GM03348 (cell line): Measurements from ENCODE around the gene SFXN2.
"Not testable (repeated sequence)": the region's sequence is repeated elsewhere in the genome, so short reads cannot be mapped to it uniquely, and the experiment has no call there.

Source experiments
- DNase-seq: peaks from one replicate; pipeline ENCODE4 v3.0.0; 2012; ENCODE audit warnings: low spot score

SFXN2 gene, protein sequence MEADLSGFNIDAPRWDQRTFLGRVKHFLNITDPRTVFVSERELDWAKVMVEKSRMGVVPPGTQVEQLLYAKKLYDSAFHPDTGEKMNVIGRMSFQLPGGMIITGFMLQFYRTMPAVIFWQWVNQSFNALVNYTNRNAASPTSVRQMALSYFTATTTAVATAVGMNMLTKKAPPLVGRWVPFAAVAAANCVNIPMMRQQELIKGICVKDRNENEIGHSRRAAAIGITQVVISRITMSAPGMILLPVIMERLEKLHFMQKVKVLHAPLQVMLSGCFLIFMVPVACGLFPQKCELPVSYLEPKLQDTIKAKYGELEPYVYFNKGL

DNA sequence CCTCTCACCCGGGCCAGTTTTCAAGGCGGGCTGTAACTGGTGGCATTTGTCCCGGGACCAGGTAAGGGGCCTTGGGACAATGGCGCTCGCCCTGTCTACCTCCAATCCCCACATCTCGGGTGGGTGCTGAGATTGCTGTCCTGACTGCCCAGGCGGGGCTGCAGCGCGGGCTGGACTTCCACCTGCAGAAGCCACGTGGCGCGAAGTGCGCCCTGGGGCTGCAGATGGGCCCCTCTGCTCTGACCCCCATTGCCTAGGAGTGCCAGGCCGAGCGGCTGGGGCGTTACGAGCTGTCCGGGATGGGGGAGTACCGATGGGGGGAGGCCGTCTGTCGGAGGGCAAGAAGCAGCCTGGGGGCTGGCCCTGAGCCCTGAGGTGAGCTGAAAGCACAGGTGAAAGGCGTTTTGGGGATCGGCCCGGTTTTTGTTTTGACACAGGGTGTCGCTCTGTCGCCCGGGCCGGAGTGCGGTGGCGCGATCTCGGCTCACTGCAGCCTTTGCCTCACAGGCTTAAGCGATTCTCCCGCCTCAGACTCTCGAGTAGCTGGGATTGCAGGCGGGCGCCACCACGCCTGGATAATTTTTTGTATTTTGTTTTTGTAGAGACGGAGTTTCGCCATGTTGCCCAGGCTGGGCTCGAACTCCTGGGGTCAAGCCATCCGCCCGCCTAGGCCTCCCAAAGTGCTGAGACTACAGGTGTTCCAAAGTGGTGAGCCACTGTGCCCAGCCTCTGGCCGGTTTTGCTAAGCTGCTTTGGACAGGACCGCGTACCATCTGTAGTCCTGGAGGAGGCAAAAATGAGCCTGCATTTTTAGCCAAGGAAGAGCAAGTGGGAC, at the start of gene SFXN2:
Gene SFXN2, plus strand, starts transcription at position 16 of the 835 bp plus-strand sequence. CDS start 12,001 bp downstream, outside the sequence.
- DNase-seq = no peak

DNA sequence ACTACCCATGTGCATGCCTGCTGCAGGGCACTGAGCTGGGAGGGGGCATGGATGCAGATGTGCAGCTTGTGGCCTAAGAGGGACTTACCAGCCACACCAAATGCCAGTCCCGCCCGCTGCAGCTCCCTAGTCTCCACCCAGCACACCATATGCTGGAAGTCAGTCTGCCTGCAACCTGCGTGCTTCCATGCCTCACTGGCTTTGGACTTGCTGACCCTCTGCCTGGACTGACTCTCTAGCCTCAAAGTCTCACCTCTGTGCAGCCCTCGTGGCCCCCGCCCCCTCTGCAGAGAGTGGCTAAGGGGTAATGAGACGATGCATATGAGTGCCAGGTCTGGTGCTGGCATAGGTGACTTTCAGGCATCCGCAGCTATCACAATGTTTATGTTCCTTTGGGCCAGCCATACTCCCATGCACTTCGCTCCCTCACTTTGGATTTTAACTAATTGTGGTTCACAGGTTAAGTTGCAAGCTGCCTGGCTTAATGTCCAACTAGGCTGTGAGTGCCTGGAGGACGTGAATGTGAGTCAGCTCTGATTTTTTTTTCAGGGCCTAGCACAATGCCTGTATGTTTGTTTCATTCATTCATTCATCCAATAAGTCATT, 48.4 kb upstream of the SFXN2 start:
- DNase-seq = no peak

- not testable (repeated sequence) for DNase-seq
Measured at GRCh38 chr10:102667411-102667810, 47.0 kb upstream of the SFXN2 start.

DNA sequence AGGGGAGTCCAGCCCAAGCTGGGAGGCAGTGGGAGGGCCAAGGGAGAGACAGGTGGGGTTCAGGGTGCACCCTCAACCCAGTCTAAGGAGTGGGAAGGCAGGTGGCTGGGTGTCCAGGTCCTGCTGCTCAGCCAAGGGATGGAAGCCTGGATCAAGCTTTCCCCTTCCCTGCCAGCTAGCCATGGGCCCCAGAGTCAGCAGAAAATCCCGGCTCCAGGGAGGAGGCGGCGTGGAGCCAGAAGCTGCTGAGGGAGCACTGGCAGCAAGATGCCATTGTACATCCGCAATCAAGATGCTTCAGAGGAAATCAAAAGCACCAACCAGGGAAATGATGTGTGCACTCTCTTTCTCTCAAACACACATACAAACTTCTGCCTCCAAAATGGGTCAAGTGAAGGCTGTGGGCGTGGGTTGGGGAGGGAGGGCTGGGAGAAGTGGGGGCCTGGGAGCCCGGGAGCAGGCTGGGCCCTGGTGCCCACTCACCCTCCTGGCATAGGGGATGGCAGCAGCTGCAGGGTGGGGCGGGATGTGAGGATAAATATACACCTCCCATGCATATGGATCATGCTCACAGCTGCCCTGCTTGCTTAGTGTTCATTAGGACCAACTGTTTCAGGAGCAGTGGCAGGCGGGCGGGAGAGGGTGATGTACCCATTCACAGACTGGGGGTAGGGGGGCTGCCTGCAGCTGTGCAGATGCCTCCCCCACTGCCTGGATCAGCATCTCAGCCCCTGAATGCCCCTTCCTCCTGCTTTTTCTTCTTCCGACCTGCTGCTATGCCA, 45.9 kb upstream of the SFXN2 start:
- DNase-seq = no peak

DNA sequence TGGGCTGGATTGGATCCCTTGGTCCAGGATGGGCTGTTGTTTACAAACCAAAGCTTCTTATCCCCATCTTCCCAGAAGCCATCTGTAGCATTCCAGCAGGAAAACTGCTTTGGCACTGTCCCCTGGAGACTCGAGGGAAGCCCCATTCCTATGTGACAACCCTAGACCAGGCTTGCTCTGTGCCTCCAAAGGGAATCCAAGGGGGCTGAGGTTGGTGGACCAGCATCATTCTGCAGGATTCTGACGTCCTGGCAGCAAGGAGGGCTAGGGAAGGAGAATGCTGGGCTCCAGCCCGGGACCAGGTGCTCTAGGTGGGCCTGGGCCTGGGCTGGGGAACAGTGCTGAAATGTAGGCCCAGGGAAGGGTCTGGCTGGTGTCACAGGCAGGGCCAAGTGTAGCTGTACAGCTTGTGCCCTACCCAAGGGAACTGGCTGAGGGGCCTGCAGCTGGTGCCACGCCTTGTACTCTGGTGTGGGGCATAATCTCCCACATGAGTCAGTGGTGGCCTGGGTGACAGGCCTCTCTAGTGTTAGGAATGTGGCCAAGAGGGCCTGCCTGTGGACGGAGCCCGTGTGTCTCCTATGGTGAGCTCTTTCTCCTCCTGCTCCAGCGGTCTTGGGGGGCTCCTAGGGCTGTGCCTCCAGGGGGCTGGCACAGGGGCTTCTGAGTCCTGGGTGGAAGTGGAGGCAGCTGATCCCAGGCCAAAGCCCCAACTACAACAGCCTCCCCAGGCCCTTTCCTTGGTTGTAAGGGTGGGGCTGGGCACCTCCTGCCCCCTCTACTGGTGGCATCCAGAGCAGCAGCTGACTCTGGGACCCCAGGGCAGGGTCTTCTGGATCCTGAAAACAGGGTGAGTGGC, 45.0 kb upstream of the SFXN2 start:
- DNase-seq = peak; percentile 45

- DNase-seq = no peak
Measured at GRCh38 chr10:102670065-102670670, 44.3 kb upstream of the SFXN2 start.

DNA sequence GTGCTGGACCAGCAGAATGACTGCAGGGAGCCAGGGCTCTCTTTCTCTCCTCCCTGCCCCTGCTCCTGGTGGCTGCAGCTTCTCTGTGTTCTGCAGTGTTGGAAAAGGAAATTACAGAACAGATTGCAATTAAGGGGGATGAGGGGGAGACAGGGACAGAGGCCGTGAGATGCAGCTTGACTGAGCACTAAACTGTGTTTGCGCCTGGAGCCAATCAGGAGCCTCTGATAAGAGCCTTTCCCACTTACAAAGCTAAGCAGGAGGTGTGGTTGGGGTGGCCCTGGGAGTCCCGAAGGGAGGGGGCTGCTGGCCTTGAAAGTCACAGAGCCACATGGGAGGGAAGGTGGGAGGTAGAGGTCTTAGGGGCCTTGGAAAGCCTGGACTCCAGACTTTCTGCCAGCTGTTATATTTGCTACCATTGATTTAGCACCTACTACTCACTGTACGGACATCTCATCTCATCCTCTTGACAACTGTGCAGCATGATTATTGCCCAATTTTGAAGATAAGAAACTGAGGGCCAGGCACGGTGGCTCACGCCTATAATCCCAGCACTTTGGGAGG, 43.5 kb upstream of the SFXN2 start:
- DNase-seq = no peak

- DNase-seq = no peak
Measured at GRCh38 chr10:102673236-102673818, 41.1 kb upstream of the SFXN2 start.

GRCh38 chr10:102673819-102674511, 40.5 kb upstream of the SFXN2 start:
- peak; percentile 71 for DNase-seq

DNA sequence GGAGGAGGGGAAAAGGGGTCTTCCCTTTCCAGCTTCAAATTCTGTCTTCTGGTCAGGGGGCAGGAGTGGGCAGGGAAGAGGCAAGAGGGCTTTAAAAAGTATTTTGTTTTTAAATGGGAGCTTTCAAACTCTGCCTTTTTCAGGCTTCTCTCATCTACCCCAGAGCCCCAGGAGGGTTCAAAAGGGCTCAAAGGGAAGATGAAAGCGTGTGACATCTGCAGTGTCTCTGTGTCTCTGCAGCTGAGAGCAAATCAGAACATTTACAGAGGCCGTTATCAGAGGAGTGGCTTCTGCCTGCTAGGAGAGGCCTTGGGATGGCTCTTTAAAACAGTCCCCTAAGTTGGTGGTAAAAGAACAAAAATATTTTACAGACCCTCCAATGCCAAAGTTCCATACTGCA, 39.9 kb upstream of the SFXN2 start:
- DNase-seq = no peak

DNA sequence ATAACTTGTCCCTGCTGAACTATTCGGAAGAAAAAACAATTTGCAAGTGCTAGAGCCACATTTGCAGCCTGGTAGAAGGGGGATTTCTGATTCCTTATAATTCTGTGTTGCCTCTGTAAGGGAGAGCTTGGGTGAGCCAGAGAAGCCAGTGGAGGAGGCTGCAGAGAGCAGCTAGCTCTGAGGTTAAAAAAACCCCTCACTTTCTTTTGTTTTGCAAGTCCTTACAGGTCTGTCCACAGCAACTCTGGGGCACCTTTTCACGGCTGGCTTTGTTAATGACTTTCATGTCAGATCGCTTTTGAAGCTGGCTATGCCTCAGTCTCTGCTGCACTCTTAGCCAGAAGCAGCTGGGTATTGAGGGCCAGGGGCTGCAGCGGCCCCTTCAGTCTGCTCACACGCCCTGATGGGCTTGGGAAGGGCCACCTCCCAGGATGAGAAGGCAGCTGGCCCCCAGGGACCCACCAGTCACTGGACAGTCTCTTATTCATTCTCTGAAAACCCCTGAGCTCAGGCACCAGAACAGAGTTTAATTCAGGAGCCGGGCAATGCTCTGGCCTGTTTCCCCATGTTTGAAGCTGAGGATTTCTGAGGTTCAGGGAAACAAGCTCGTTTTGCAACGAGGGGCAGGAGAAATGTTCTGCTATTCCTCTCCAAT, 39.3 kb upstream of the SFXN2 start:
- no peak for DNase-seq

- peak; percentile 73 for DNase-seq
Measured at GRCh38 chr10:102675666-102676533, 38.5 kb upstream of the SFXN2 start.

DNA sequence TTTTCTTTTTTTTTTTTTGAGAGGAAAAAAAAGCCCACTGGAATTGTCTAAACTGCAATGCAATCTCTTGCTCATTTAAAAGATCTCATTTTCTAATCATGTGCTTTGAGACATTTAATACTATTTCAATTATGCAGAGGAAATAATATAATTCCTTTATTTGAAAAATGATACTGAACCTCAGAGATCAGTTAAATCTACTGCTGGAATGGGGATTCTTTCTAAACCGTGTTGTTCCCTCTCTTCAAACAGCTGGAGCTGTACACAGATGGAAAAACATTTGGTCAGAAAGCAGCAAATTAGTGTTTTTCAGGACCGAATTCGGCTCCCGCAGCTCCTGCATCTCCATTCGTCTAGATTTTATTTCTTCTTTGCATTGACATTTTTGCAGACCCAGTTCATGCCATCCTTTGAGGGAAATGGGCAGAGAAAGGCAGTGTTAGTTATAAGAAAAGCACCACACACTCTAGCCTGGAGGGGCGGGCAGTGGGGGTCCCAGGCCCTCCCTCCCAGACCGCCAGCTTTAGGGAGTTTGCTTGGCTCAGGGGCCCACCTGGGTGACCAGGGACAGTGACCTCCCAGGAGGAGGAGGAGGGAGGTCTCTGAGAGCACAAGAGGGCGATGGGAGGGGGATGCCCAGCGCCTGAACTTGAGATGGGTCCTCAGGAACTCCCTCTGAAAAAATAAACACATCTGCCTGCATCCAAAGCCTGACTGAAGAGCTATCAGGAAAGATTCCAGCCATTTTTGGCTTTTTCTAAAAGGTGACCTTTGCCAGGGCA, 37.7 kb upstream of the SFXN2 start:
- no peak for DNase-seq

- no peak for DNase-seq
Measured at GRCh38 chr10:102677331-102678067, 36.9 kb upstream of the SFXN2 start.

- no peak for DNase-seq
Measured at GRCh38 chr10:102678068-102678400, 36.4 kb upstream of the SFXN2 start.

- DNase-seq = peak; percentile 79
Measured at GRCh38 chr10:102678842-102679289, 35.6 kb upstream of the SFXN2 start.
